Activated CD8-positive, alpha-beta memory T cell treated with anti-CD3 and anti-CD28 coated beads, Interleukin-2, amount 50 U/mL, for 4 hours (primary cell): ENCODE measurements around the gene CLDN12.
"Not testable (repeated sequence)": the region's sequence is repeated elsewhere in the genome, so short reads cannot be mapped to it uniquely, and the experiment has no call there.

ENCODE experiments used
- DNase-seq: peaks from one replicate; pipeline ENCODE4 v3.0.0-alpha.2; 2020

The CLDN12 gene

GRCh38 chr7:90445633-90446032 is 42.4 kb downstream of the CLDN12 start:
- DNase-seq = no peak

DNA sequence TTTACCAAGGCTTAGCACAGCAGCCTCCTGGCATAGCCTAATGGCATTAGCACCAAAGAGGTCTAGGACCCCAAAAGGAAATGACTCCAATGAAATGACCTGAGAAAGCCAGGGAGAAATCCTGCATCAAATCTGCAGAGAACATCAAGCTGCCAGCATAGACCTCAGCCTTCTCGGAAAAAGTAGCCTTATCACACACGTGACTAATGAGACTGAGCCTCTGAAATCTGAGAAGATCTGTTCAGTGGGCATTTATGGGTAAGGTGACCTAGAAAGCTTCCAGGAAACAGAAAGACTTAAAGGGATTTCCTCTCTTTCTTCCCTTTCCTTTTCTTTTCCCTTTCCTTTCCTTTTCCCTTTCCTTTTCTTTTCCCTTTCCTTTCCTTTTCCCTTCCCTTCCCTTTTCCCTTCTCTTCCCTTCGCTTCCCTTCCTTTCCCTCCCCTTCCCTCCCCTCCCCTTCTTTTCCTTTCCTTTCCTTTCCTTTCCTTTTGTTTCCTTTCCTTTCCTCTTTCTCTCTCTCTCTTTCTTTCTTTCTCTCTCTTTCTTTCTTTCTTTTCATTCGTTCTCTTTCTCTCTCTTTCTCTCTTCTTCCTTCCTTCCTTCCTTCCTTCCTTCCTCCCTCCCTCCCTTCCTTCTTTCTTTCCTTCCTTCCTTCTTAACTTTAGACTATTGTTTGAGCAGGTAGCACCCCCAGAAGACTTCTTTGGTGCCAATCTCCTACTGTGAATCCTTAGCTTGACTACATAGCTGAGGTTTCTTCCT is 43.1 kb downstream of the CLDN12 start:
- DNase-seq = no peak

DNA sequence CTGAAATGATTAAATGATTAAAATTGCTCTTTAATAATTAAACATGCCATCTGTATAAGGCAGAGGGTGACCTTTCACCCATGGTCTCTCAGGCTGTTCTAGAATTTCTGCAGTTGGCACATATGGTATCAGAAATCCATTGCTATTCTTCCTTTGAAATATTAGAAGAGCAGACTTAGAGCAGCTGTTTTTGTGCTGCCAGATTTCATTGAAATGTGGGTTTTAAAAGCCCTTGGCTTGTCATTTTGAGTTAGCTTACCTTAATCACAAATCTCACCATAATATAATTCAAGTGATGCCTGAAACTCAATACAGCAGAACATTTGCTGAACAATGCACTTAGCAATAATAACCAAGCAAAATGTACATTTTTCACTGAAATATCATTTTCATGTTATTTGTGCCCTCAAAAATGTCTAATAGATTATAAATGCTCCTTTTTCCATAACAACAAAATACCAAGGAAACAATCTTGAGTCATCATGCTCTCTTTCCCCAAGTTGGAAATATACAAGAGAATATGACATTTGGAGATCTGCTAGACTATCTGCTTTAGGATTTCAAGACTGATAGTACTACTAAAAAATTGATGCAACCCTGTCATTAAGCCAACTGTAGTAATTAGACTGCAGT is 50.1 kb downstream of the CLDN12 start:
- DNase-seq = no peak

DNA sequence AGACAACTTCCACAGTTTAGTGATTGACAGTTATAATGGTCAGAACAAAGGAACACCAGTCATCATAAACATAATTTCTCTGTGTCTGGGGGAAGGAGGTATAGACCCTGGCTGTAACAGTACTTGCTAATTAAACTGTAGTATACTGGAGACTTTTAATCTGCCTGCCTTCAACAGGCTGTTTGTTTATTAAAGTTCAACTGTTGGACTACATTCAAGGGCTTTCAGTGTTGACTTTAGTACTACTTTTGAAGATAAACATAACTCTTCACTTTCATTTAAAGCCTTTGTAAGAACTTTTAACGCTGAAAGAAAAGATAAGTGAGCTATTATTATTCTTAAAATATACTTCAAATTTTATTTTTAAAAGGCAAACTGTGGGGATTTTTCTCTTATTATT is 50.7 kb downstream of the CLDN12 start:
- DNase-seq = no peak

- no peak for DNase-seq
Measured at GRCh38 chr7:90455163-90456030, 52.1 kb downstream of the CLDN12 start.

DNA sequence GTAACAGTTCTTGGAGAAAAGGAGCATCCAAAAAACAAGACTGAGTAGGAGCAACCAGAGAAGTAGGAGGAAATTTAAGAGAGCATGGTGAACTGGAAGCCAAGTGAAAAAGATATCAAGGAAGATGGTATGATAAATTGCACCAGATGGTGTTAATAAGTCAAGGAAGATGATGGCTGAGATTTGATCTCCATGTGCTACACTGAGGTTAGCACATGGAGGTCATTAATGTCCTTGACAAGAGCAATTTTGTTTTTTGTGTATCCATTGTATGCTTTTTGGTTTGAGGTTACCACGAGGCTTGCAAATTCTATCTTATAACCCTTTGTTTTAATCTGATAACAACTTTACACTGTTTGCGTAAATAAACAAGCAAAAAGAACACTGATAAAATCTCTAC is 54.8 kb downstream of the CLDN12 start:
- no peak for DNase-seq

GRCh38 chr7:90459888-90460287 is 56.6 kb downstream of the CLDN12 start:
- DNase-seq = no peak

GRCh38 chr7:90461219-90461618 is 58.0 kb downstream of the CLDN12 start:
- no peak for DNase-seq

DNA sequence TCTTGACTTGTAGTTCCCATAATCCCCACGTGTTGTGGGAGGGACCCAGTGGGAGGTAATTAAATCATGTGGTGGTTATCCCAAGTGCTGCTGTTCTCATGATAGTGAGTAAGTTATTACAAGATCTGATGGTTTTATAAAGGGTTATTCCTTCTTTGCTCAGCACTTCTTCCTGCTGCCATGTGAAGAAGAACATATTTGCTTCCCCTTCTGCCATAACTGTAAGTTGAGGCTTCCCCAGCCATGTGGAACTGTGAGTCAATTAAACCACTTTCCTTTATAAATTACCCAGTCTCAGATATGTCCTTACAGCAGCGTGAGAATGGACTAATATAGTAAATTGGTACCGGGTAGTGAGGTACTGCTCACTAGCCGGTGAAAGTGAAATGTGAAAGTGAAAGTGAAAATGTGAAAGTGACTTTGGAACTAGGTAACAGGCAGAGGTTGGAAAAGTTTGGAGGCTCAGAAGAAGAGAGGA is 59.9 kb downstream of the CLDN12 start:
- not testable (repeated sequence) for DNase-seq
